AG09309 (cell line): ENCODE data around the gene FUT4.

Experiments
- DNase-seq: peaks from one replicate; pipeline ENCODE4 v3.0.0-alpha.2; 2010; ENCODE audit warnings: low read depth
- H3K4me3 ChIP-seq: 2 replicates; pipeline ENCODE4 v1.5.1; 2011; ENCODE audit warnings: mild to moderate bottlenecking, low read depth, low read length, moderate library complexity; ENCODE audit not compliant: control insufficient read depth
- TF ChIP-seq, protein P1 (sequence below): IDR thresholded peaks from 2 replicates; pipeline ENCODE4 v1.5.1; 2011; ENCODE audit warnings: mild to moderate bottlenecking, low read depth, low read length, inconsistent platforms; ENCODE audit not compliant: insufficient read depth, control insufficient read depth; ENCODE audit errors: missing control alignments

The FUT4 gene

DNA sequence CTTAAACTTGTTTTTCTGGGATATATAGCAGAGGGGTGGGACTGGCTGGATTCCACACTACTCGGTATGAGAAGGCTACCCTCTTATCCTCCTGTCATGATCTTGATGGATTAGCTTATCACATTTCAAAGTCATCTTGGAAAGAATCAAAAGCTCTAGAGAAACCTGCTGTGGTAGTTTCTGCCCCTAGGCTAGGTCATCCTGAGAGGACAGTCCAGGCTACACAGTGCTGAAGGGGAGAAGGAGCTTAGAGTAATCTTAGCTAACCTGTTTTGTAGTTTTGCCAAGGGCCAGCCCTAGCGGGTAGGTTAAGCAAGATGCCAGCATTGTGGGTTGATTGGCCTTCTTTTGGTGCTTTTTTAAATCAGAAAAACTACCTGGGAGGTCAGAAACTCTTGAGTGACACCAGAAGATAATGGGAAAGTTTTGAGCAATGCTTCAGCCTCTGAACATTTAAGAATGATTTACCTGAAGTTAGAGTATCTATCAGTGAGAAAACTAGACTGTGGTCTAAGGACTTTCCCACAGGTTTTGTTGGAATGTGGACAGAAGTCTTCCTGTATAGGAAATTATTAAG, 44.7 kb downstream of the FUT4 start:
- no peak for DNase-seq

DNA sequence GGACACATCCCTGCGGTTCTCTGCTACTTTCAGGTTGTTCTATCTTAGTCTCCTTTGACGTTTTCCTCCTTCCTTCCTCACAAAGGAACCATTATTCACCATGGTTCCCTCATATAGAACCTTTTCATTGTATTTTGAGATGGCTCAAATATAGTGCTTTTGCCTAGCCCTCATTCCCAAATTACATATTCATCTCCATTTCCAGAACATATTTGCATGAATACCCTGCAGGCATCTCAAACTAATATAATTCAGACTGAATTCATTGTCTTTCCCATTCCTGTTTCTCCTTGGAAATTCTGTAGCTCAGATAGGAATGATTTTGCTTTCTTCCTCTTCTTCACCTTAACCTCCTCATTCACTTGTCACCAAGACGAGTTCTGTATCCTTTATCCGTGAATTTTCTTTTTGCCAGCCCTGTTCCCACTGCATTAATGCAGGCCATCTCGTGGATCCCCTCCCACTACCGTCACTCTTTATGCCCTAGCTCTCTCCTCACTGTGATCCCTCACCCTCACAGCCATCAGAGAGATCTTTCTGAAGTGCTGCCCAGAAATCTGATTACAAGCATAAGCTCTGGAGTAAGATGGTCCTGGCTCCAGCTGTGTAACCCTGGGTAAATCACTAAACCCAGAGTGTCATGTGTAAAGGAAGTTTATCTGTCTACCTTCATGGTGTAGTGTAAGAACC, 46.8 kb downstream of the FUT4 start:
- no peak overlapping the region for H3K4me3 ChIP-seq
- DNase-seq, result no peak
- TF ChIP-seq, protein P1, sequence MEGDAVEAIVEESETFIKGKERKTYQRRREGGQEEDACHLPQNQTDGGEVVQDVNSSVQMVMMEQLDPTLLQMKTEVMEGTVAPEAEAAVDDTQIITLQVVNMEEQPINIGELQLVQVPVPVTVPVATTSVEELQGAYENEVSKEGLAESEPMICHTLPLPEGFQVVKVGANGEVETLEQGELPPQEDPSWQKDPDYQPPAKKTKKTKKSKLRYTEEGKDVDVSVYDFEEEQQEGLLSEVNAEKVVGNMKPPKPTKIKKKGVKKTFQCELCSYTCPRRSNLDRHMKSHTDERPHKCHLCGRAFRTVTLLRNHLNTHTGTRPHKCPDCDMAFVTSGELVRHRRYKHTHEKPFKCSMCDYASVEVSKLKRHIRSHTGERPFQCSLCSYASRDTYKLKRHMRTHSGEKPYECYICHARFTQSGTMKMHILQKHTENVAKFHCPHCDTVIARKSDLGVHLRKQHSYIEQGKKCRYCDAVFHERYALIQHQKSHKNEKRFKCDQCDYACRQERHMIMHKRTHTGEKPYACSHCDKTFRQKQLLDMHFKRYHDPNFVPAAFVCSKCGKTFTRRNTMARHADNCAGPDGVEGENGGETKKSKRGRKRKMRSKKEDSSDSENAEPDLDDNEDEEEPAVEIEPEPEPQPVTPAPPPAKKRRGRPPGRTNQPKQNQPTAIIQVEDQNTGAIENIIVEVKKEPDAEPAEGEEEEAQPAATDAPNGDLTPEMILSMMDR, result no peak

More for the DNA sequence above, 44.7 kb downstream of the FUT4 start:
- TF ChIP-seq, protein P1, result no peak
- no peak overlapping the region for H3K4me3 ChIP-seq

DNA sequence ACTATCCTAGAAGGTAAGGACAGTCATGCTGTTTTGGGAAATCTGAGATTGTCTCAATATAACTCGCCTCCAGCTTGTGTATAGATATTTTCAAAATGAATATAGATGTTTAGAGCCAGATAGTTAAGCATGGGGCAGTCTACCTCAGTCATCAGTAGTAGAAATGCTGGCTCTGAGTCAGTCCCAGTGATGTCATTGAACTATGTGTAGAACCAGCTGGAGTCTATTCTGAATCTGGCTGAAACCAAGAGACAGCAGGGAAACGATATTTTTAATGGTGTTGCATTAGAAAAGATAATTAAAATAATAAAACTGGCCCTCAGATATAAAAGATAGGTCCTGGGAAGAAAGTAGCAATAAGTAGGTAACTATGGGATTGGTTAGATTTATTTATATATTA, 49.3 kb downstream of the FUT4 start:
- DNase-seq, result no peak
- no peak overlapping the region for H3K4me3 ChIP-seq
- TF ChIP-seq, protein P1, result no peak

DNA sequence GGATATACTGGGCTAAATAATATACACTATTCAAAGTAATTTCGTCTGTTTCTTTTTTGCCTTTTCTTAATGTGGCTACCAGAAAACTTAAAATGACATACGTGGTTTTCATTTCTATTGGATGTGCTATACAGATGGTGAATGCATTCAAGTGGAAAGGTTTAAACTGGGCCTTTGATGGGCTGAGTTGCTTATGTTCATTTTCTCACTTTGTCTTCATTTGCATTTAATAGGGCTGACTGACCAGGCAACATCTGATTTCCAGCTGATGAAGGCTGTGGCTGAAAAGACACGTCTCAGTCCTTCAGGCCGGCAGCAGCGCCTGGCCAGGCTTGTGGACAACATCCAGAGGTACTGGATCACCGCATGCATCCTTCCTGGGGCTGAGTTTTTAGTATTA, 51.4 kb downstream of the FUT4 start:
- no peak overlapping the region for H3K4me3 ChIP-seq
- TF ChIP-seq, protein P1, result no peak
- no peak for DNase-seq

DNA sequence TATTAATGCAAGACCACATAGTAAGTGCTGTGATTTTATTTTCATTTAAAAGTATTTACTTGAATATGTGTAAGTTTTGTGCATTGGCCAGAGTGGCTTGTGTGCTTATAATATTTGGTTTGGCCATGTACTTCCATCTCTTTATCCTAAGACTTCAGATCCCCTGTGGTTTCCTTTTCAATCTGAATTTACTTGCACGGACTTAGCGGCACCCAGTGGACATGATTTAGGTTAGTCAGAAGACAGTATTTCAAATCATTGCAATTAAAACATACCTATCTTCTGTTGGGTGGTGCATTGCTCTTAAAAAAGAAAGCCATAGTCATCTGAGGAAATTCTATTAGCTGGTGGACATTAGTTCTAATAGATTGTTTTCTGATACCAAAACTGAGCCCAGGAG, 54.2 kb downstream of the FUT4 start:
- no peak for DNase-seq
- no peak overlapping the region for H3K4me3 ChIP-seq
- TF ChIP-seq, protein P1, result no peak
